Breast epithelium (tissue), 4 donors: ENCODE results near the gene DDX10. TPM values are rescaled to one million over a fixed set of nuclear protein-coding genes. Genes with fewer than 3 reads are reported as not detected.

Experiments used
- DNase-seq, 2 donors: peaks; one replicate each; pipeline ENCODE4 v3.0.0-alpha.2; 2019; ENCODE audit warnings: low spot score in 2 of 2
- H3K27ac ChIP-seq, 2 donors: fragments of 200-600 bp; sonication (generic) in 1 of 2; one replicate each; pipeline ENCODE4 v1.5.1; 2016 to 2019; ENCODE audit warnings: mild to moderate bottlenecking in 1 of 2
- H3K27me3 ChIP-seq, 2 donors: fragments of 200-600 bp; sonication (generic) in 1 of 2; one replicate each; pipeline versions ENCODE4 v1.5.1 to v1.6.0; 2017 to 2019; ENCODE audit warnings: control low read depth in 1 of 2, mild to moderate bottlenecking in 1 of 2
- H3K36me3 ChIP-seq: fragments of 200-600 bp; one replicate; pipeline ENCODE4 v1.5.1; 2019
- H3K4me1 ChIP-seq, 2 donors: fragments of 200-600 bp; sonication (generic); one replicate each; pipeline ENCODE4 v1.5.1; 2016 to 2019; ENCODE audit warnings: control low read depth in 1 of 2
- H3K4me3 ChIP-seq, 3 donors: fragments of 200-600 bp; sonication (generic); 1 replicate in 2 of 3; 2 replicates in 1 of 3; pipeline ENCODE4 v1.5.1; 2016 to 2019; ENCODE audit warnings: mild to moderate bottlenecking in 3 of 3, moderate library complexity in 2 of 3
- H3K9me3 ChIP-seq, 2 donors: fragments of 200-600 bp; sonication (generic) in 1 of 2; one replicate each; pipeline ENCODE4 v1.5.1; 2016 to 2019; ENCODE audit warnings: control low read depth in 1 of 2
- POLR2A ChIP-seq: fragments of 450-650 bp; IDR thresholded peaks from one replicate; pipeline ENCODE4 v1.6.1; 2016; ENCODE audit warnings: antibody characterized with exemption, mild to moderate bottlenecking, moderate library complexity
- POLR2AphosphoS5 ChIP-seq, 3 donors: sonication (generic); formaldehyde crosslinking; IDR thresholded peaks; one replicate each; pipeline ENCODE4 v1.6.1; 2017; ENCODE audit warnings: antibody characterized with exemption in 3 of 3
- intact Hi-C: fragments of 100-400 bp; cut with DNase I; formaldehyde crosslinking; loops from one replicate; pipeline ENCODE4 v1.15.1; 2023; ENCODE audit warnings: low total_unique reads
- total RNA-seq, 3 donors: library from RNA; depleted of rRNA; stranded (reverse); fragments of >200 nt; gene quantifications; one replicate each; pipeline ENCODE4 v1.1.0, GENCODE V29; 2016
- TF ChIP-seq, protein P1 (sequence below), 3 donors: fragments of 450-650 bp; IDR thresholded peaks; one replicate each; pipeline ENCODE4 v1.5.1; 2016 to 2017; ENCODE audit warnings: antibody characterized with exemption in 3 of 3, mild to moderate bottlenecking in 3 of 3, moderate library complexity in 3 of 3

Gene DDX10
- total RNA-seq, 3 donors from 2014 or later, result 17.3 to 41.9 (median 29.5) TPM

DNA sequence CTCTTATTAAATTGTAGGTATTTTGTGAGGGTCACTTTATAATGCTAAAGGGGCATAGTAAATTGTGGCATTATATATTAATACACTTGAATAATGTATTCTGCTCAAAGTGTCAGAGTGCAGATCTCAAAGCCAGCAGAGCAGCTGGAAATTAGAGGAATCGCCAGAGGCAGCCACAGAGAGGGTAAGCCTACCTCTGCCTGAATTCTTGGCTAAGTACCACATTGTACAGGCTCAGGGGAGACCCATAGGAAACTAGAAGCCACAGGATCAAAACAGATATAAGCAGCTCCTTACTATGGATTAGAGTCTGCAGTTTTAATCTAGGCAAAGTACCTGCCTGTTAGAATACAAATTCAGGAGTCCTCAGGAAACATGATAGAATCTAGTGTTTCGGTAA, 249.3 kb downstream of the DDX10 start:
- H3K36me3 ChIP-seq, result no peaks in the 10 kb centered on the region
- no peaks in the 10 kb centered on the region for H3K9me3 ChIP-seq
- H3K4me3 ChIP-seq, result no peak overlapping the region
- H3K27ac ChIP-seq, result no peak overlapping the region
- intact Hi-C loops, result no loop called here
- no peaks in the 10 kb centered on the region for H3K4me1 ChIP-seq
- H3K27me3 ChIP-seq, result no peaks in the 10 kb centered on the region
- TF ChIP-seq POLR2A (no peak), POLR2AphosphoS5 (IDR thresholded peaks at IDR 0.05) (no peak)
- TF ChIP-seq, protein P1, sequence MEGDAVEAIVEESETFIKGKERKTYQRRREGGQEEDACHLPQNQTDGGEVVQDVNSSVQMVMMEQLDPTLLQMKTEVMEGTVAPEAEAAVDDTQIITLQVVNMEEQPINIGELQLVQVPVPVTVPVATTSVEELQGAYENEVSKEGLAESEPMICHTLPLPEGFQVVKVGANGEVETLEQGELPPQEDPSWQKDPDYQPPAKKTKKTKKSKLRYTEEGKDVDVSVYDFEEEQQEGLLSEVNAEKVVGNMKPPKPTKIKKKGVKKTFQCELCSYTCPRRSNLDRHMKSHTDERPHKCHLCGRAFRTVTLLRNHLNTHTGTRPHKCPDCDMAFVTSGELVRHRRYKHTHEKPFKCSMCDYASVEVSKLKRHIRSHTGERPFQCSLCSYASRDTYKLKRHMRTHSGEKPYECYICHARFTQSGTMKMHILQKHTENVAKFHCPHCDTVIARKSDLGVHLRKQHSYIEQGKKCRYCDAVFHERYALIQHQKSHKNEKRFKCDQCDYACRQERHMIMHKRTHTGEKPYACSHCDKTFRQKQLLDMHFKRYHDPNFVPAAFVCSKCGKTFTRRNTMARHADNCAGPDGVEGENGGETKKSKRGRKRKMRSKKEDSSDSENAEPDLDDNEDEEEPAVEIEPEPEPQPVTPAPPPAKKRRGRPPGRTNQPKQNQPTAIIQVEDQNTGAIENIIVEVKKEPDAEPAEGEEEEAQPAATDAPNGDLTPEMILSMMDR (IDR thresholded peaks at IDR 0.05), result no peak
- DNase-seq, result no peak

DNA sequence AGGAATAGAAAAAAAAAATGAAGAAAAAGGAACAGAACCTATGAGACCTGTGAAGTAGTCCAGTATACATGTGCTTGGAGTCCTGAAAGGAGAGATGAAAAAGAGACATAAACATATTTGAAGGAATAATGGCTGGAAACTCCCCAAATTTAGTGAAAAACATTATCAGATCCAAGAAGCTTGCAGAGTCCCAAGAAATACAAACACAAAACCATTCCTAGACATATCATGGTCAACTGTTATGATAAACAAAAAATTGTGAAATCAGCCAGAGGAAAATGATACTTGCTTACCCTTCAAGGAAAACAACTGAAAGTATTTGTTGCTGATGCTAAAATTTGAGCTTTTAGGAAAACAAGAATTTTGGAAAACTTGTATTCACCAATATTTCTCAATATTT, 250.1 kb downstream of the DDX10 start:
- Histone ChIP-seq H3K4me3 (no peak overlapping the region), H3K9me3 (no peaks in the 10 kb centered on the region), H3K27ac (no peak overlapping the region), H3K4me1 (no peaks in the 10 kb centered on the region), H3K27me3 (no peaks in the 10 kb centered on the region), H3K36me3 (no peaks in the 10 kb centered on the region)
- TF ChIP-seq POLR2A (no peak), POLR2AphosphoS5 (IDR thresholded peaks at IDR 0.05) (no peak)
- TF ChIP-seq, protein P1 (IDR thresholded peaks at IDR 0.05), result no peak
- intact Hi-C loops, result no loop called here
- no peak for DNase-seq

DNA sequence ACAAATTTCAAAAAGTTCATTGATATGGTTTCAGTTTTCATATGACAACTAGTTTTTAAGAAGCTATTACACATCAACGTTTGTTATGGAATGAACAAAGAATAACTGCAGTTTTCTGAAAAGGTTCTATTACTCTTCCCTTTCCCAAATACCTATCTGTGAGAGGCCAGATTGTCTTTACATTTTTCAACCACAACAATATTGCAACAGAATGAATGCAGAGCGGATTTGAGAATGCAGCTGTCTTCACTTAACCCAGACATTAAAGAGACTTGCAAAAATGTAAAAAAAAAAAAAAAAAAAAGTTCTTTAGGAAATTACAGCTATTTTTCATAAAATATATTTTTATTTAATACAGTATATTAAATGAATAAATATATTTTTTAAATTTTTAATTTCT, 250.8 kb downstream of the DDX10 start:
- H3K36me3 ChIP-seq, result no peaks in the 10 kb centered on the region
- H3K4me3 ChIP-seq, result no peak overlapping the region
- intact Hi-C loops, result no loop called here

DNA sequence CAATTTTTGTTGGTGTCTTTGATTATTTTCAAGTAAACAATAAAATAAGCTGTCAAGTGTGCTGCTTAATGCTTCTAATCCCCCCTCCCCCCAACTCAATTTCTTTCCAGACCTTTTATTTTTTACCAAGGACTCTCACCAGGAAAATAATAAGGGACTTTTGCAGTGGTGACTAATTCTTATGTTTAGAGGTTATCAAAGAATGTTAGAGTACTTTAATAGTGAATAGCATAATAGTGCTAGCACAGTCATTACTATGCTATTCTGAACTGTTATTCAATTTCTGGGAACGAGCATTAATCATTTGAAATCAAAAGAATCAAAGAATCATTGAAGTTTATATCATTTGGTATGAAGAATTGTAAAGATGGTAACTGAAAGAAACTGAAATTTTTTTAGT, 251.4 kb downstream of the DDX10 start:
- Histone ChIP-seq H3K4me1 (no peaks in the 10 kb centered on the region), H3K27ac (no peak overlapping the region), H3K36me3 (no peaks in the 10 kb centered on the region), H3K9me3 (no peaks in the 10 kb centered on the region), H3K27me3 (no peaks in the 10 kb centered on the region), H3K4me3 (no peak overlapping the region)
- TF ChIP-seq POLR2A, result no peak
- TF ChIP-seq POLR2AphosphoS5 (IDR thresholded peaks at IDR 0.05), result no peak
- TF ChIP-seq, protein P1 (IDR thresholded peaks at IDR 0.05), result no peak
- DNase-seq, result no peak
- intact Hi-C loops, result no loop called here

More for the DNA sequence above, 250.8 kb downstream of the DDX10 start:
- DNase-seq, result no peak
- TF ChIP-seq POLR2AphosphoS5 (IDR thresholded peaks at IDR 0.05) (no peak), POLR2A (no peak)
- TF ChIP-seq, protein P1 (IDR thresholded peaks at IDR 0.05), result no peak
- H3K27ac ChIP-seq, result no peak overlapping the region
- H3K4me1 ChIP-seq, result no peaks in the 10 kb centered on the region
- H3K9me3 ChIP-seq, result no peaks in the 10 kb centered on the region
- H3K27me3 ChIP-seq, result no peaks in the 10 kb centered on the region

DNA sequence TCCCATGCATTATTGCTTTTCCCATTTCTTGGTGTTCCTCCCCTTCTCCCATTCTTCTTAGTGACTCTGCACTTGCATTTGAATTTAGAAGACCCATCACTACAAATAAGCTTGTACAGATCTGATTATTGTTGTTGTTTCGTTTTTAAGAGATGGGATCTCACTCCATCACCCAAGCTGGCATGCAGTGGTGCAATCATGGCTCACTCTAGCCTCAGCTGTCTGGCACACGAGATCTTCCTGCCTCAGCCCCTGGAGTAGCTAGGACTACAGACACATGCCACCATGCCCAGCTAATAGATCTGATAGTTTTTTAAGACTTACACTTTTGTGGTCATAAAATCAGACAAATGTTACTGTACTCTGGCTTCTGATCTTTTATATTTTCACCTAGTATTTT, 252.1 kb downstream of the DDX10 start:
- Histone ChIP-seq H3K27me3 (no peaks in the 10 kb centered on the region), H3K4me1 (no peaks in the 10 kb centered on the region), H3K27ac (no peak overlapping the region), H3K9me3 (no peaks in the 10 kb centered on the region), H3K4me3 (no peak overlapping the region), H3K36me3 (no peaks in the 10 kb centered on the region)
- DNase-seq, result no peak
- intact Hi-C loops, result no loop called here
- TF ChIP-seq POLR2AphosphoS5 (IDR thresholded peaks at IDR 0.05), result no peak

DNA sequence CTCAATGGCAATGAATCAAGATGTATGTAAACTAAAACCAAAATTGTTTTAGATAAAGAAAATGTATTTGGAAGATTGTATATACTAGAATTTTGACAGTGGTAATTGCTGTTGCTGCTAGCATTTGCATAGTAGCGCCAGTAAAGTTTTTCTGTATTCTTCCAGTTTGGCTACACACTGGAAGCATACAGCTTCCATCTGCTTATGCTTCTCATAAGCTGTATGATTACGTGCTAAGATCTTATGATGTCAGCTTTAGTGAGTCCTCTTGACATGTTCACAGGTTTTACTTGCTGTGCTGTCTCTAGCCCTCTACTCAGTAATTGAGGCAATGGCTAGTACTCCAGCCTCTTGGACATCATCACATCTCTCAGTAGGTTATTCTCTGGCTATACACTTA, 256.3 kb downstream of the DDX10 start:
- Histone ChIP-seq H3K4me3 (no peak overlapping the region), H3K4me1 (no peaks in the 10 kb centered on the region), H3K9me3 (no peaks in the 10 kb centered on the region), H3K36me3 (no peaks in the 10 kb centered on the region), H3K27ac (no peak overlapping the region), H3K27me3 (no peaks in the 10 kb centered on the region)
- DNase-seq, result no peak
- TF ChIP-seq, protein P1 (IDR thresholded peaks at IDR 0.05), result no peak
- TF ChIP-seq POLR2AphosphoS5 (IDR thresholded peaks at IDR 0.05) (no peak), POLR2A (no peak)
- intact Hi-C loops, result no loop called here
